22Rv1 (cell line): ENCODE data around the gene IL34.
A peak's percentile ranks its signal among the peaks of the same experiment; 100 is the strongest.

ENCODE experiments used
- H3K27ac ChIP-seq: fragments of 450-650 bp; 2 replicates; pipeline ENCODE4 v1.5.1; 2017
- ZFX ChIP-seq: fragments of 450-650 bp; IDR thresholded peaks from 2 replicates; pipeline ENCODE4 v1.6.1; 2017; ENCODE audit warnings: antibody characterized with exemption, borderline replicate concordance
- TF ChIP-seq, protein P1 (sequence below): fragments of 450-650 bp; IDR thresholded peaks from 2 replicates; pipeline ENCODE4 v1.5.1; 2017; ENCODE audit warnings: mild to moderate bottlenecking

IL34 gene

DNA sequence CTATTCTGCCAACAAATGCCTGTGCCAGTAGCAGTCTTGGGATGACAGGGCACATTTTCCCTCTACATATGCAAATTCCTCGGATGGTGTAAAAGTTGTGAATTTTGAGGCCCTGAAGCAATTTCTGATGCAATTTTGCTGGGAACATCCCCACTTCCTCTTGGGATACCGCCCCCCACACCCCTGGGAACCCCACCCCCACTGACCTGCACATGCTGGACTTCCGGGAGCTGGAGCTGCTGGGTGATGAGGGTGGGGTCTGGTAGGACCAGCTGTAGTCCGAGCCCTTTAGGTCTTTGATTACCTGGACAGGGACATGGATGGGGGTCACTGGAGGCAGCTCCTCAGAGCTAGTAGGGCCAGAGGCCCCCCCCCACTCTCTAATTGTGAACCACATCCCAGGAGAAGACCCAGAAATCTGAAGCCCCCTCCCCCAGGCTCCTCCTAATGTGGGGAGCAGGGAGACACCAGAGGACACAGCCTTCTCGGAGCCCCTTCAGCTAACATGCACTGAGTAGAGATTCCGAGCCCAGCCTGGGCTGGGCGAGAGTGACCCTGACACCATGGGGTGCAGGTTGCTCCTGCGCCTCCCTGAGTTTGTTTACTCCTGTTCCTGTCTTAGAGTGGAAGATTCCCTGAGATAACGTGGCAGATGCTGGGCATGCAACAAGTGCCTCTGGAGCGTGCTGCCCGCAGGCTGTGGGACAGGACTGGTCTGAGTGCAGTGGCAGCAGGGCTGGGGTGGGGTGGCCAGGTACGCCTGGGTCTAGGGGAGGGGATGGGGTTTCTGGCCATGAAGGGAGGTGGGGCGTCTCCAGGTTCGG is 30.5 kb downstream of the IL34 start:
- TF ChIP-seq ZFX, result no peak
- TF ChIP-seq, protein P1, sequence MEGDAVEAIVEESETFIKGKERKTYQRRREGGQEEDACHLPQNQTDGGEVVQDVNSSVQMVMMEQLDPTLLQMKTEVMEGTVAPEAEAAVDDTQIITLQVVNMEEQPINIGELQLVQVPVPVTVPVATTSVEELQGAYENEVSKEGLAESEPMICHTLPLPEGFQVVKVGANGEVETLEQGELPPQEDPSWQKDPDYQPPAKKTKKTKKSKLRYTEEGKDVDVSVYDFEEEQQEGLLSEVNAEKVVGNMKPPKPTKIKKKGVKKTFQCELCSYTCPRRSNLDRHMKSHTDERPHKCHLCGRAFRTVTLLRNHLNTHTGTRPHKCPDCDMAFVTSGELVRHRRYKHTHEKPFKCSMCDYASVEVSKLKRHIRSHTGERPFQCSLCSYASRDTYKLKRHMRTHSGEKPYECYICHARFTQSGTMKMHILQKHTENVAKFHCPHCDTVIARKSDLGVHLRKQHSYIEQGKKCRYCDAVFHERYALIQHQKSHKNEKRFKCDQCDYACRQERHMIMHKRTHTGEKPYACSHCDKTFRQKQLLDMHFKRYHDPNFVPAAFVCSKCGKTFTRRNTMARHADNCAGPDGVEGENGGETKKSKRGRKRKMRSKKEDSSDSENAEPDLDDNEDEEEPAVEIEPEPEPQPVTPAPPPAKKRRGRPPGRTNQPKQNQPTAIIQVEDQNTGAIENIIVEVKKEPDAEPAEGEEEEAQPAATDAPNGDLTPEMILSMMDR, result no peak
- no peak overlapping the region for H3K27ac ChIP-seq

DNA sequence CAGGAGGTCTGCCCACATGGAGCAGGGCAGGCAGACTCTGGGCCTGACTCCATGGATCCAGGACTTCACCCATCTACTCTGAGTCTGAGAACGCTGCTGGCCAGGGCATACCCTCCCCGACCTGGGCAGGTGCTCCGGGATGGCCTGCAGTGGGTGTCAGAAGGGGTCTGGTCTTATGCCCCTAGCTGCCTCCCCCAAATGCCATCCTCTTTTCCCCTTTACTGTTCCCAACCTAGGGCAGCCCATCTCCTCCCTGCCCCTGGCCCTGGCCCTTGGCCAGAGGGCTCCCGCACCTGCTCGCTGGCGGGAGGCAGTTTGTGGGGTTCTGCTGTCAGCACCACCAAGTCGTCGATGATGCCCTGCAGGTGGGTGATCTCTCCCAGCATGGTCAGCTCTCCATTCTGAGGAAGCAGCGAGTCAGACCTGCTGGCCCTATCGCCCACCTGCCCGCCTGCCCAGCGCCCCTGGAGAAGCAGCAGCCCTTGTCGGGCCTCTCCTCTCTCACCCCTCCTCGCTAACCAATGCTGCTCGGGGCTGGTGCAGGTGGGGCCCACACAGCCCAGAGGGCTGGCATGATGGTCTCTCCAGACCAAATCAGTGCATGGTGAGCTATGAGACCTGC is 31.3 kb downstream of the IL34 start:
- no peak for TF ChIP-seq ZFX
- TF ChIP-seq, protein P1, result no peak
- H3K27ac ChIP-seq, result no peak overlapping the region

DNA sequence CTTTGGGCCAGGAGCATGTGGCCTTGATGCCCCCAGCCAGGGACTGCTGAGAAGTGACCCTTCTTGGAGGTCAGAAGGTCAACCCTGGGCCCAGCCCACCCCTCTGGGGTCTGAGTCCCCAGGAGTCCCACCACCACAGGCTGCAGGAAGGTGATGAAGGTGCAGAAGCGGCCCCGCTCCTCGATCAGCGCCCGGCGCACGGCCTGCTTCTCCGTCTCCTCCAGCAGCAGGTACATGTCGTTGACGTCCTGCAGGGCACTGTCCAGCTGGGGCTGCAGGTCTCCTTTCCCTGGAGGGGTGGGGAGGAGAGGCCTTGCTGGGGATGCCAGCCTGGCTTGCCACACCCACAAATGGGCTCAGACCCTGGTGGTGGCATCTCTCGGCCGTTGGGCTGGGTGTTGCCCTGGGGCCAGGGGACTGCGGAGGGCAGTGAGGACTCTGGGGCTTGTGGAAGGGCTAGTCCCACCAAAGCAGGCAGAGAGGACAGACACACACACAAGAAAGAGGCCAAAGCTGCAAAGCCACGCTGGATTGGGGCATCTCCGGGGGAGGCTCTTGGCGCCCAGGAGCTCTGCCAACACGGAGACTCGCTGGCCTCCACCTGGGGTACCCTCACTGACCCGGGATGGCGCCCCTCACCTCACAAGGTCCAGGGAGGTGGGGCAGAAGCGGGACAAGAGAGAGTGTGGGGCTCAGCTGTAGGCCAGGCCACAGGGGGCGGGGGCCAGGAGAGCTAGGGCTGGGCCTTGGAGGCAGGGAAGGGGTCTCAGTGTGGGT is 31.9 kb downstream of the IL34 start:
- TF ChIP-seq, protein P1, result no peak
- TF ChIP-seq ZFX, result no peak
- no peak overlapping the region for H3K27ac ChIP-seq

DNA sequence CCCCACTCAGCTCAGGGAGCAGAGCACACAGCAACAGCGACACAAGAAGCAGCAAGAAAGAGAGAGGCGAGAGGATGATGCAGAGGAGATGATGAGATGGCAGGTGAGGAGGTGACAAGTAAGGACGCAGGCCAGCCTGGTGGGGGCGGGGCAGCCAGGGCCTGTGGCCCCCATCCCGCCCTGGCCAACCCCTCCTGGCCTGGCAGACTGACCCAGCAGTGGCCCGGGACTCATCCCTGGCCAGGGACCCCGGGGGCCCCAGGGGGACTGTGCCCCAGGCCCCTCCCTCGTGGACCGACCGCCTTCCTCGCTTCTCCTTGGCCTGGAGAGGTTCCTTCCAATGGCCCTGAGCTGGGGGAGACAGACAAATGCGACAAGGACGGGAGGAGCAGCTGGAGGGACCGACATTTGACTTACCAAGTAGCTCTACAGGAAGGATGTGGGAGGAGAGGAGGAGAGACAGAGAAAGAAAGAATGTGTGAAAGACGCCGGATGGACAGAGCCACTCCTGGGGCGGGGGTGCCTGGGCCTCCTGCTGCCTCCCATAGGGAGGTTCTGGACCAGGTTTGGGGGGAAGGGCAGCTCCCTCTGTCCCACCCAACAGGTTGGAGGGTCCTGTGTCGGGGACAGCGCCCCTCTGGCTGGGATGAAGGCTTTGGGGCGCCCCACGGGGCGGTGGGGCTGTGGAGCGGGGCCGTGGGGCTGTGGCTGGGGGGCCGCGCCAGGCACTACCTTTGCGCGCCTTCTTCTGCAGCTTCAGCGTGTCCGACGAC is 32.7 kb downstream of the IL34 start:
- TF ChIP-seq, protein P1, result no peak
- no peak for TF ChIP-seq ZFX
- H3K27ac ChIP-seq, result no peak overlapping the region

DNA sequence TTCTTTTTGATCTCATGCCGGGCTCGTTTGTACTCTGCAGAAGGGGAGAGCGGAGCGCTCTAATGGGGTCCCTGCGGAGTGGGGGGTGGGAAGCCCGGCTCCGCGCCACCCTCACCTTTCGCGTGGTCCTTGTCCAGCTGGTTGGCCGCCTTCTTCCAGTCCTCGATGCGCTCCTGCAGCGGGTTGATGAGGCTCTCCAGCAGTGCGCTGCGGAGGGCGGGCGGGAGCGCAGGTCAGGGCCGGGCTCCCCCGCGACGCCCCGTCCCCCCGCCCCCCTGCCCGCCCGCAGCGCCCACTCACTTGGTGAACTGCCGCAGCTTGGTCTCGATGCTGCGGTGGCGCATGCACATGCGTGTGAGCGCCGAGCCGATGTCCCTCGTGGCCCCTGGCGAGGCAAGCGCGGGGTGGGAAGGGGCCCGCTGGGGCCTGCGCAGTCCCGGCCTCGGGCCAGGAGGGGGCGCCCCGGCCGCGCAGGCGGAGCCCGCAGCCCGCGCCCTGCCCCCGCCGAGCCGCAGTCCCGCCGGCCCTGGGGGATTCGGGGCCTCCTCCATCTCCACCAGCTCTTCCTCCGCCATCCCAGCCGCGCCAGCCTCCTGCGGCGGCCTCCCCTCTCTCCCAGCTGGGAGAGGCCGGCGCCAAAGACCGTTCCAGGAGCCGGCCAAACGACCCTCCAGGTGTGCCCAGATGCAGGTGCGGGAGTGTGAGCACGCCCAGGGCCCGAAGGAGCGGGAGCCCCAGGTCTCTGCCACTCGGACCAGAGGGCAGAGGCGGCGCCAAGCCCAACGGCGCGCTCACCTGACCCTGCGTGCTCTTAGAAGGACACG is 33.5 kb downstream of the IL34 start:
- no peak overlapping the region for H3K27ac ChIP-seq
- no peak for TF ChIP-seq ZFX
- TF ChIP-seq, protein P1, result peak; percentile 74
